HG03159 (cell line): Measurements from ENCODE around the gene IFI27L1.
A peak's percentile ranks its signal among the peaks of the same experiment; 100 is the strongest.

Experiments
- ATAC-seq: cut with Tn5 transposase; IDR thresholded peaks from one replicate; pipeline ENCODE4 v1.9.1; 2021; ENCODE audit warnings: mild to moderate bottlenecking, moderate library complexity; ENCODE audit not compliant: unreplicated experiment

The IFI27L1 gene

DNA sequence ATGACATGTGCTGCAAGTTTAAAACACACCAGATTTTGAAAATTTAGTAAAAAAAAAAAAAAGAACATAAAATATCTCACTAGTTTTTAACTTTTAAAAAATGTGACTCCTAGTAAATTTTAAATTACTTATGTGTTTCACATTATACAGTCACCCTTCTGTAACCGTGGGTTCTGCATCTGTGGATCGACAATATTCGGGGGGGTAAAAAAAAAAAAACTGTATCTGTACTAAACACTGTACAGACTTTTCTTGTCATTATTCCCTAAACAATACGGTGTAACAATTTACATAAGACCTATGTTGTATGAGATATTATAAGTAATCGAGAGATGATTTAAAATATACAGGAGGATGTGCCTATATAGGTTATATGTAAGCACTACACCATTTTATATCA, 3.3 kb upstream of the IFI27L1 start:
- ATAC-seq = no peak

DNA sequence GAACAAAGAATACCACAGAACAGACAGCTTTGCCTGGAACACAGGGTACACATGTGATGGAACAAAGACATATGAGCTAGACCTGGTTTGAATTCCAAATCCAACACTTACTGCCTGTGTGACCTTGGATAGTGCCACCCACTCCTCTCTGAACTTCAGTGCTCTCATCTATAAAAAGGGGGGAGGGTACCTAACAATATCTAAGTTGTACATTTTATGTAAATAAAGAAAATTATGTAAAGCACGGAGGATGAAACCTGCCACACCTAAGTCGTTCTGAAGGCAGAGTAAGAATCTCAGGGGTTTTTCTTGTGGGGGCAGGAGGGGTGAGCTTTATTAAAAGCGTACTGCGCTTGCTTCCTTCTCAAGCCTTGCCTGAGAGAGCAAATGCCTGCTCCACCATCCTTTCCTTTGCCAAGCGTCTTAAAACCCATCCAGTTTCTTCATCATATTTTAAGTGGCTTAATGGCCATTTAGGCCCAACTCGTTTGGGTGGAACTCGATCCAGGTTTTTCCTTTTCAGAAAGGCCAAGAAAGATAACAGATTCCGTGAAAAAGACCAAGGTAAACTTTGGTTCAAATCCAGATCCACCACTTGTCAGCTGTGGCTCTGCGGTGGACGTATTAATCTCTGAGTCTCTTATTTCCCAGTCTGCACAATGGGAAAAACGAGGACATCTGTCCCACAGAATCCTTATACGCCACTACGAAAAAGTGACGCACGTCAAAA, 1.1 kb upstream of the IFI27L1 start:
- no peak for ATAC-seq

DNA sequence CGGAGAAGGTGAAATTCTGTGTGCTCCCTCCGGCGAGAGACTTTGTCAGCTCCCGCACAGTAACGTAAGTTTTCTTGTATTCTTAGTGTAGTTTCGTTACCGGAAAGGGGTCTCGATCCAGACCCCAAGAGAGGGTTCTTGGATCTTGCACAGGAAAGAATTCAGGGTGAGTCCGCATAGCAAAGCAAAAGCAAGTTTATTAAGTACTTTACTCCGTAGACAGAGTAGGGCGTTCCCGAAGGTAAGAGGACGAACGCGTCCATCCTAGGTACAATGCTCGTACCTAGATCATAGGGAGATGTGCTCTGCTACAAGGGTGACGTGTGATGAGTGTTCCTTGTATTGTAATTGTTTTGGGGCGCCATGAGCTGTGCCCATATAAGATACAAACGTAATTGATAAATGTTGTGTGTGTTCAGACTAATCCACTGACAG, 293 bp downstream of the IFI27L1 start:
- ATAC-seq = peak; percentile 31

DNA sequence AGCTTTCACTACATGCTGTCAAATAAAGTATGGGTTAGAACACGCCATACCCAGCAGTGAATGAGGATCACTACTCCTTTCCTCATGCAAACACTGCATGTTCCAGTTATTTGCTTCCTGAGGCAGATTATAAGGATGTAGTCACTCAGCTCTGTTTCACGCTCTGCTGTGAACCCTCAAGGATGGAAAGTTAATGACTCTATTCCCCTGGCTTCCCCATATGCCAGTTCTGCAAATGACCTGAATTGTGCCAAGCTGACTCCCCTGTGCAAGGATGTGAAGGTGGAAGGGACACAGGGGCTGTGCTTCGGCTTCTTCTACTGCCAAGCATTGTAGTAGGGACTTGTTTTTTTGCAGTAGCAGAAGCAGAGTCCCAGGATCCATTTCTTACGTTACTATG, 6.8 kb downstream of the IFI27L1 start:
- ATAC-seq = no peak

DNA sequence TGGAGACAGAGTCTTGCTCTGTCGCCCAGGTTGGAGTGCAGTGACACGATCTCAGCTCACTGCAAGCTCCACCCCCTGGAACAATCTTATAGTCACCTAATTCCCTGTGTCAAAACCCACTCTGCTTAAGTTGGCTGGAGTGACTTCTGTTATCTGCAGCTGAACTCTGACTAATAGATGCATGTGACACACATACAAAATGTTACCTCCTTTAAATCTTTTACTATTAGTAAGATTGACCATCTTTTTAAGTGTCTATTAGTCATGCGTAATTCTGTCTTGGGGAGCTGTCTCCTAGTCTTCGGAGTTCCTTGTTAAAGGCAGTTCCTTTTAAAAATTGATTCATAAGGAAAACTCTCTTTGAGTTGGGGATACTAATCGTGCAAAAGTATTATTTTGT, 7.4 kb downstream of the IFI27L1 start:
- no peak for ATAC-seq

DNA sequence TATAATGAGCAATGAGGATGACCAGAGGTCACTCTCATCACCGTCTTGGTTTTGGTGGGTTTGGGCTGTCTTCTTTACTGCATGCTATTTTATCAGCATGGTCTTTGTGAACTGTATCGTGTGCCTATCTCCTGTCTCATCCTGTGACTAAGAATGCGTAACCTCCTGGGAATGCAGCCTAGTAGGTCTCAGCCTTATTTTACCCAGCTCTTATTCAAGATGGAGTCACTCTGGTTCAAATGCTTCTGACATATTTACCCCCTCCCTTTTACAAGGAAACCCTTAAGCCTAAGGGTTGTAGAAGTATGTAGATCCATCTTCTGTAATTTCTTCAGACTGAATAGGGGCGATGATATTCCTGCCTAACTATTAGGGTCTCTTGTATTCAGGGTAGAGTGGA, 8.4 kb downstream of the IFI27L1 start:
- no peak for ATAC-seq

DNA sequence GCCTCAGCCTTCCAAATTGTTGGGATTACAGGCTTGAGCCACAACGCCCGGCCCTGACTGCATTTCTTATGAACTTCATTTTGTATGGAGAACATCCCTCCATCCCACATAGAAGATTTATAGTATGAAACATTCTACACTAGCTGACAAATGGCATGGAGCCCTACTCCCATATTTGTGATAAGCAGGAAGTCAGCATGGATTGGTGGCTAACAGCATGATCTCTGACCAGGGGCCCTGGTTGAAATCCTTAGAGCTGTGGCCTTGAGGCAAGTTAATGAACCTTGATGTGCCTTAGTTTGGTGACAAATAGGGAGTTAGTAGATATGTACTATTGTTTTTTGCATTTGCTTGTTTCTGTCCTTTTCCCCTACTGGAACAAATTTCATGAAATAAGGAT, 12.3 kb downstream of the IFI27L1 start:
- ATAC-seq = no peak

DNA sequence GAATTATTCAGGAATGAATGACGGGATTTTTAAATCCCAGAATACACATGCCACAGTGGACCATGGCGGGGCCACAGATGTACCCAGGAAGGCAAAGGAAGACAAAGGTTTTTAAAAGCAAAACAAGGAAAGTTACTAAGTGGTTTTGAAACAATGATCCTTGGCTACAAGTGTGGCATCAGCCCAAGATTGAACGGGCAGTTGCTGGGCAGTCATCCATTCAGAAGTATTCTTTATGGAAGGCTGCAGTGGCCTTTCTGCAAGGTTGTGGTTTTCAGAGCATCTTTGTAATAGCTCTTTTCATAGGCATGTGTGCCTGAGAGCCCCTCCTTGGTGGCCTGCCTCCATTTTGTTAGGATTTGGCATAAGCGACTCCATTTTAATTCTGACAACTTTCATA, 16.0 kb downstream of the IFI27L1 start:
- no peak for ATAC-seq

DNA sequence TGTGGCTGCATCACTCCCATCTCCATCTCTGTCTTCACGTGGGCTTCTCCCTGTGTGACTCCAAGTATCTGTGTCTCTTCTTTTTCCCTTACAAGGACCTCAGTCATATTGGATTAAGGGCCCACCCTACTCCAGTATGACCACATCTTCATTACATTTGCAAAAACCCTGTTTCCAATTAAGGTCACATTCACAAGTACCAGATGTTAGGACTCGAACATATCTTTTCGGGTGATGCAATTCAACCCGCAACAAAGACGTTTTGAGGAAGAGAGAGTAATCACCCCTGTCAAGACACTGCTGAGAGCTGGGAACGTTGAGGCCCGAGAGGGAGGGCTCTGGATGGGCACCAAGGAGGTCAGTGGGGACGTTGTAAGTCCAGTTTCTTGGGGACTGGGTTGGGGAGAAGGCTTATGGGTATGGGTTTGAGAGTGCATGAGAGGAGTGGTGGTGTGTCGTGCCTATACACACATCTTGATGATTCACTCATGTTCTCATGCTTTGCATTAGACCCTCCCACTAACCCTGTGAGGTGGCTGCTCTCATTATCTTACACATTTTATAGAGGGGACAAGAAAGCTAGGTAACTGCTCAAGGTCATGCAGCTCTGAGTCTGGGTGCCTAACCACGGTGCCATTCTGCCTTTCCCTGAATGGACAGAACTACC, 17.3 kb downstream of the IFI27L1 start:
- ATAC-seq = no peak

DNA sequence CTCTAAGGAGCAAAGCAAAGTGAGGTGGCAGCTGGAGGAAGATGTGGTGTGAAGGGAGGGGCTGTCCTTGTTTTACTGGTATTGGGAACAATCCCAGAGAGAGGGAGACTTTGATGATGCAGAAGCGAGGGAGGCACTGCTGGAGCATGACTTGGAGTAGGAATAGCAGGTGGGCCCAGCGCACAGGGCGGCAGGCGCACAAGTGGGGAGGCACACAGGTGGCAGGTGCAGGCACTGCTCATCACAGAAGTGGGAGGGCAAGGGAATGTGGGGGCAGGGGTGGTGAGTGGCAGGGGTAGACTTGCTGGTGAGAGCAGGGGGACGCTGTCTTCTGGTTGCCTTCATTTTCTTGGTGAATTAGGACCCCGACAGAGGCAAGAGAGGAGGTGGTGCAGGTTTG, 17.9 kb downstream of the IFI27L1 start:
- no peak for ATAC-seq

DNA sequence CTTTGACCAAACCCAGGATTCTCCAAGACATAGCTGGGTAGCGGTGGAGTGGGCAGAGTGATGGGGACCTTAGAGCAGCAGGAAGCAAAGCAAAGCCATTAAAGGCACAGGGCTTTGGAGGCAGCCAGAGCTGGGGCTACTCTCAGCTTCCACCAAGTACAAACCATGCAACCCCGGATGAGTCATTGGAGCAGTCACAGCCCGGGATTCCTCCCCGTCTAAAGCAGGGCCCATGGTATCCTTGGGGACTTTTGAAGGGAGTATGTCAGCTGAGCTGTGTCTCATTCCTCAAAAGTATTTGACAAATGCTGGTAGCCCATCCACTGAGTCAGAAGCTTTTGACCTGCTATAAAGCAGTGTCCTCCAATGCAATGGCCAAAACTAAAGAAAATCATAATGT, 19.7 kb downstream of the IFI27L1 start:
- no peak for ATAC-seq

DNA sequence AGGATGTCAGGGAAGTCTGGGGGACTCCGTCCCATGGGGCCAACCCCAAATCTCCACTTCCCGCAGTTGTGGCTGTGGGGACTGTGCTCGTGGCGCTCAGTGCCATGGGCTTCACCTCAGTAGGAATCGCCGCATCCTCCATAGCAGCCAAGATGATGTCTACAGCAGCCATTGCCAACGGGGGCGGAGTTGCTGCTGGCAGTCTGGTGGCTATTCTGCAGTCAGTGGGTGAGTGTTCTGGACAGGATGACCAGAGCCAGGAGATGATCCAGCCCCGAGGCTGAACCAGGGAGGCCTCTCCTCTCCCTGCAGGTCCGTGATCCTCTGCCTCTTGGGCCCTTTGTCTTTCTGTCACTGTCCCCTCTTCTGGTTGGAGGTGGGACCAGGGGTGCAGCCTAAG, 20.6 kb downstream of the IFI27L1 start:
- ATAC-seq = no peak

DNA sequence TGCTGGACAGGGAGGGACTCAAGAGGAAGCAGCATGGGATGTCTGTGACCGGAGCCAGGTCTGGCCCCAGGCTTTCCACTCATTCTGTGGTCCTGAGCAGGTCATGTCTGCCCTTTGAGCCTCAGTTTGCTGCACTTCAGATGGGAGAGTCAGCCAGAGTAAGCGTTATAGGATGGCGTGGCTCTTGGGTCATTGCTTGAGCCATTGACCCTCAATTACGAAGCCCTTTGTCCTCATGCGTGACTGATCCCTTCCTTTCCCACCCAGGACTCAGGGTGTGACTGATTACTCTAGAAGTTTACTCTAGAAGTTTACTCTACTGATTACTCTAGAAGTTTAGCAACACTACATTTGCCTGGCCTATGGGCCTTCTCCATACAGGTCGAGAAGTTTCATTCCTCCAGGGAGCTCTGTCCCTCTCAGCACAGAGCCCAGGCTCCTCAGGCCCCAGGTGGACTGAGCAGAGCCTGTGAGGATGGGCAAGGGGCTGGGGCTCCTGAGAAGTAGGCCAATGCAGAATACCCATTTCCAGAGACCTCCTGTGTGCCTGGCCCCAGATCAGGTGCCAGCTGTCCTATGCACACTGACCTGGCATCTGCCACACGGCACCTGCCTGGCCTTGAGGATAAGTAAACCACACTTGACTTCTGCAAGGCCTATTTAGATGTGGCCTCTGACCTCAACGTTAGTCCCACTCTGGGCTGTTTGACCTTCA, 21.8 kb downstream of the IFI27L1 start:
- ATAC-seq = no peak

DNA sequence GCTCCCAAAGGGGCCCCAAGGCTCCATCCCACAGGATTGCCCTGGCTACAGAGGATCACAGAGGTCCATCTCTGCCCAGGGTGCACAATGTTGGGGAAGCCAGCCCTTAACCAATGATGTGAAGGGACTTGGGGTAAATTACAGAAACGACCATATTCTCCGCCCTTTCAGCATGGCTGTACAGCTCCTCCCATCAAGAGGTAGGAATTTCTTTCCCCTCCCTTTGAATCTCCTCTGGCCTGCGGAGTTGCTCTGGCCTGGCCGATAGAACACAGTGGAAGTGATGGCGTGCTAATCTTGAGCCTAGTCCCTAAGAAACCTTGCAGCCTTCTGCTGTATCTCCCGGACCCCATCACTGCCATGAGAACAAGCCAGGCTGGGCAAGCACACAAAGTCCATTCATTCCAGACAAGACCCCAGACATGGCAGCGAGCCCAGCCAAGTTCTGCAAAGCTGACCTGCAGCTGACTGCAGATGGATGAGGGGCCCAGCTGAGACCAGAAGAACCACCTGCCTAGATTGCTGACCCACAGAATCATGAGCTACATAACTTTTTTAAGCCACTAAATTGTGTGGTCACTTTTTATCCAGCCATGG, 22.5 kb downstream of the IFI27L1 start:
- ATAC-seq = no peak

DNA sequence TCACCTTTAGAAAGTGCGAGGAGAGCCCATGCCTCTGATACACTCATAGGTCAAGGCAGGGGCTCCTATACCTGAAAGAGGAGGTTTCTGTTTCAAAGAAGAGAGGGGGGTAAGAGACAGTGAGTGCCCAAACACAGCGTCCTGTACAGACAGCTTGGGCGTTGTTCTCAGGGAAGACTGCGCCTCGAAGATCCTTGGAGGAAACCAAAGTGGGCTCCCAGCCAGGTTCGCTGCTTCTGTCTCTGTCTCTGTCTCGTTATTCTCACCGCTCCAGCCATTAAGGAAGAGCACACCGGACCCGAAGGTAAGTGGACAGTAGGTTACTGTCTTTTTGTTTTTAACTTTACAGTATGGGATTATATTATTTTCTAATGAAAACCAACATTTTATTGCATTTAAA, 23.6 kb downstream of the IFI27L1 start:
- ATAC-seq = no peak

DNA sequence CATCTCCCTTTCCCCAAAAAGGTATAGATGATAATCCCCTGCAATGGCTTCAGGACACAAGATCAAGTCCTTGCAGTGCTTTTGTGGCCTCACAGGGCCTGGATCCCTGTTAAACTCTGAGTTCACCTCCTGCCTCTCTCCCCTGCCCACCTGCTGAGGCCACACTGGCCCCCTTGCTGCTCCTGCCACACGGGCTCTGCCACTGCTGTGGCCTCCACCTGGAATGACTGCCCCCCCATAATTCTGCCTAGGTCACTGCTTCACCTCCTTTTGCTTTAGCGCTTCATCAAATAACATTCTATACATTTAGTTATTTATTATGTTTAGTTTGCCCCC, 28.8 kb downstream of the IFI27L1 start:
- ATAC-seq = no peak

DNA sequence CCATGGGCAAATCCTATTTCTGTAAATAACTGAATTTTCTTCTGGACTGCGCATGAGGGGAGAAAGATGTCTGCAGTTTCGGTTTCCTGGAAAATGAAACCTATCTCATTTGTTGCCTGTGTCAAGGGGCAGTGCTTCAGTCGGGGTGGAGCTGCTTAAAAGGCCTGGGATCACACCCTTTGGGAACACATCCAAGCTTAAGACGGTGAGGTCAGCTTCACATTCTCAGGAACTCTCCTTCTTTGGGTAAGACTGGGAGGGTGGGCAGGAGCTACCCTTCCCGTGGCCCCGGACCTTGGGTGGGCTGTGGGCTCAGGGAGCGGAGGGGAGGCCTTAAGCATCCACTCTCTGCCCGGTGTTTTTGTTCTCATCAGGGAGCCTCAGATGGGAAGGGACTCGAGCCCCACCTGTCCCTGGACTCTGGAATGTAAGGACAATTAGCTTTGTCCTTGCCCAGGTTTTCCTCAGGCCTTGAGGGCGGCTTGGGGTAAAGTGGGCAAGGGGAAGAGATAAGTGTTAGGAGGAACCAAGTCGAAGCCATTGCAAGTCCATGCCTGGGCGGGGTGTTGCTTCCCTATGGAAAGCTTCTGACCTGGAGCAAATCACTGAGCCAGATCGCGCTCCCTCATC, 29.6 kb downstream of the IFI27L1 start, which contains the start of gene IFI27:
IFI27 (plus strand) TSS at position 185 of the 630 bp plus-strand sequence.
- no peak for ATAC-seq

DNA sequence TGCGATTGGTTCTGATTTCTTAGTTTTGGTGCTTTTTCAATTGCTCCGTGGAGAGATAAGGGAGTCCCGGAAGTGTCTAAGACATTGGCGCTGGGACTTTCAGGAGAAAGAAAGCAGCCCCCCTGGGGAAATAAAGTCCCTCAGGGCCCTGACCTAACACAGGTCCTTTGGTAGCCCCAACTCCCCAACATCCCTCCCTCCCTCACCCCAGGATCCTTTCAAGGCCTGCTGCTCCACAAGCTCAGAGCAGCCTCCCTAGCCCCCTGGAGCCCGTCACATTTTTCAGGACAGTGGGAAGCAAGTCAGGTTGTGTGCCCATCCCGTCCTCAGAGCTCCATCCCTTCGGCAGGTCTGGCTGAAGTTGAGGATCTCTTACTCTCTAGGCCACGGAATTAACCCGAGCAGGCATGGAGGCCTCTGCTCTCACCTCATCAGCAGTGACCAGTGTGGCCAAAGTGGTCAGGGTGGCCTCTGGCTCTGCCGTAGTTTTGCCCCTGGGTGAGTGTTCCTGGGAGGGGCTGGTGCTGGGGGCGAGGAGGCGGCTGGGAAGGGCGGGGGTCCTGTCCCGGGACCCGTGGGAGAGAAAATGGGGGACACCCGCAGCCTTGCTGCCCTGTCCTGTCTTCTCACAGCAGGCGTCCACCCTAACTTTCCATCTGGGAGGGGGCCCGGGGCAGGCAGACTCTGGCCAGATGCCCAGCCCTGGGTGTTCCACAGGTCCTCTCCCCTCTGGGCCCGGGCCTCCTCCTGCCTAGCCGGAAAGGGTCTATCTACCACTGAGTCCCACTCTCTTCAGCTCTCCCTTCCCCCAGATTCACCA, 30.4 kb downstream of the IFI27L1 start:
- no peak for ATAC-seq

DNA sequence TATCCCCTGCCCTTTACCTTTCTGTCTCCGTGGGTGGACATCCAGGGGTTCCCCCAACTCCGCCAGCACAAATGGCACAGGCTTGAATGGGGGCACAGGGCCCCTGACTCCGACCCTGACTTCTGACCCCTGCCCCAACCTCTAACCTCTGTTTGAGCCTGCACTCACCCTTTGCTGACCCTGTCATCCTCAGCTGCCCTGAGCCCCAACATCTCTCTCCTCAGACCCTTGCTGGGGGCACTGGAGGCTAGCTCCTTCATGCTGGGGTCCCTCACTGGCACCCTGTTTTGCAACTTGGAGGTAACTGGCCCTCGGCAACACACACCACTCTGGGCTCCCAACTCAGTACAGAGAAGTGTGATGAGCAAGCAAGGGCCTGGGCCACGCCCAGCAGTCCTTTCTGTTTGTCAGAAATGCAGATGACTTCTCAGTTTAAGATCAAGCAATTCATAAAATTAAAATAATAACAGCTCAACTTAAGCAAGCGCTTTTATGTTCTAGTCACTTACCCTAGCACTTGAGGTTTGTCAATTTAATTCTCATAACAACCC, 31.5 kb downstream of the IFI27L1 start:
- no peak for ATAC-seq

DNA sequence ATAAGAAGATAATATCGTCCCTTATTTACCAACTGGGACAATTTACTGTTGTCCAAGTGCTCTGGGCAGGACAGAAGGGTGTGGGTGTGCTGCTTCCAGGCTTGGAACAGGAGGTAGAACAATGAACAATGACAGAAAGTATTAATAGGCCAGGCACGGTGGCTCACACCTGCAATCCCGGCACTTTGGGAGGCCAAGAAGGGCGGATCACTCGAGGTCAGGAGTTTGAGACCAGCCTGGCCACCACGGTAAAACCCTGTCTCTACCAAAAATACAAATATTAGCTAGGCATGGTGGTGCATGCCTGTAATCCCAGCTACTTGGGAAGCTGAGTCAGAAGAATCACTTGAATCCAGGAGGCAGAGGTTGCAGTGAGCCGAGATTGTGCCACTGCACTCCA, 32.0 kb downstream of the IFI27L1 start:
- no peak for ATAC-seq
